Colonic mucosa (tissue), 4 donors: ENCODE results near the gene NCR2. TPM values are rescaled to one million over a fixed set of nuclear protein-coding genes. Genes with fewer than 3 reads are reported as not detected.

Experiments used
- DNase-seq: peaks from one replicate; pipeline ENCODE4 v3.0.0-alpha.2; 2020
- H3K27ac ChIP-seq: fragments of 200-600 bp; one replicate; pipeline ENCODE4 v1.8.0; 2021
- H3K27me3 ChIP-seq: fragments of 200-600 bp; one replicate; pipeline ENCODE4 v1.8.0; 2021
- H3K36me3 ChIP-seq: fragments of 200-600 bp; one replicate; pipeline ENCODE4 v1.8.0; 2021
- H3K4me1 ChIP-seq: fragments of 200-600 bp; one replicate; pipeline ENCODE4 v1.8.0; 2021; ENCODE audit warnings: mild to moderate bottlenecking
- H3K4me3 ChIP-seq: fragments of 200-600 bp; one replicate; pipeline ENCODE4 v1.8.0; 2021
- H3K9ac ChIP-seq, 2 donors: one replicate each; pipeline ENCODE4 v1.7.0; 2013; ENCODE audit warnings: control low read depth in 2 of 2, low read depth in 2 of 2, low read length in 2 of 2
- H3K9me3 ChIP-seq: fragments of 200-600 bp; one replicate; pipeline ENCODE4 v1.8.0; 2021
- intact Hi-C: fragments of 100-400 bp; cut with DNase I; formaldehyde crosslinking; loops from one replicate; pipeline ENCODE4 v1.14.1; 2022
- total RNA-seq, 2 donors: library from RNA; stranded (reverse); fragmentation: NEBNext Ultra II Directional in 1 of 2; extraction: Animal tissue kit (Norgen Biotek cat#: 25700) in 1 of 2; gene quantifications; one replicate each; pipeline ENCODE4 v1.2.1, GENCODE V29; 2021
- TF ChIP-seq, protein P1 (sequence below): fragments of 200-600 bp; IDR thresholded peaks from one replicate; pipeline ENCODE4 v1.8.0; 2022; ENCODE audit warnings: antibody characterized with exemption, mild to moderate bottlenecking
- donor health status: healthy.
- donor health status: DM: no; HTN: no; CAD: no.
- donor health status: DM: no; HTN: no; CAD: no.

NCR2 gene
- total RNA-seq, 2 donors from 2014 or later: not detected

DNA sequence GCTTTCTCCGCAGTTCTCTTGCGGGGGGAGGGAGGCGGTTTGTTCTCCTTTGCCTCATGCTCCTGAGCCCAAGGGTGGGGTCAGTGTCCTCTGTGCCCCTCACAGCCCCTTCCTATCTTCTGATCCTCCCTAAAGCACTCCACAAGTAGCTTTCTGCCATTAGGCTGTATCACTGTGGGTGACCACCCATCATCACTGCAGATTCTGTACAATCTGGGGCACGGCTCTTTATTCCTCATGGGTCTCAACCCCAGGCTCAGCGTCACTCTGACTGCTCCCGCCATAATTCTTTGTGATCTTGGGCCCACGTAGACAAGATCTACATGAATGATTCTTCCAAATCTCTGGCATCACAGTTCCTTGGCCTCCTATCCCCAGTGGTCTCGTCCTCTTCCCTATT lies 10.5 kb downstream of the NCR2 start:
- Histone ChIP-seq H3K4me3 (no peak overlapping the region), H3K36me3 (no peaks in the 10 kb centered on the region), H3K27ac (no peak overlapping the region), H3K4me1 (no peaks in the 10 kb centered on the region), H3K27me3 (no peaks in the 10 kb centered on the region), H3K9me3 (no peaks in the 10 kb centered on the region), H3K9ac (no peak overlapping the region)
- TF ChIP-seq, protein P1, sequence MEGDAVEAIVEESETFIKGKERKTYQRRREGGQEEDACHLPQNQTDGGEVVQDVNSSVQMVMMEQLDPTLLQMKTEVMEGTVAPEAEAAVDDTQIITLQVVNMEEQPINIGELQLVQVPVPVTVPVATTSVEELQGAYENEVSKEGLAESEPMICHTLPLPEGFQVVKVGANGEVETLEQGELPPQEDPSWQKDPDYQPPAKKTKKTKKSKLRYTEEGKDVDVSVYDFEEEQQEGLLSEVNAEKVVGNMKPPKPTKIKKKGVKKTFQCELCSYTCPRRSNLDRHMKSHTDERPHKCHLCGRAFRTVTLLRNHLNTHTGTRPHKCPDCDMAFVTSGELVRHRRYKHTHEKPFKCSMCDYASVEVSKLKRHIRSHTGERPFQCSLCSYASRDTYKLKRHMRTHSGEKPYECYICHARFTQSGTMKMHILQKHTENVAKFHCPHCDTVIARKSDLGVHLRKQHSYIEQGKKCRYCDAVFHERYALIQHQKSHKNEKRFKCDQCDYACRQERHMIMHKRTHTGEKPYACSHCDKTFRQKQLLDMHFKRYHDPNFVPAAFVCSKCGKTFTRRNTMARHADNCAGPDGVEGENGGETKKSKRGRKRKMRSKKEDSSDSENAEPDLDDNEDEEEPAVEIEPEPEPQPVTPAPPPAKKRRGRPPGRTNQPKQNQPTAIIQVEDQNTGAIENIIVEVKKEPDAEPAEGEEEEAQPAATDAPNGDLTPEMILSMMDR: no peak
- intact Hi-C loops: no loop called here
- DNase-seq: no peak

DNA sequence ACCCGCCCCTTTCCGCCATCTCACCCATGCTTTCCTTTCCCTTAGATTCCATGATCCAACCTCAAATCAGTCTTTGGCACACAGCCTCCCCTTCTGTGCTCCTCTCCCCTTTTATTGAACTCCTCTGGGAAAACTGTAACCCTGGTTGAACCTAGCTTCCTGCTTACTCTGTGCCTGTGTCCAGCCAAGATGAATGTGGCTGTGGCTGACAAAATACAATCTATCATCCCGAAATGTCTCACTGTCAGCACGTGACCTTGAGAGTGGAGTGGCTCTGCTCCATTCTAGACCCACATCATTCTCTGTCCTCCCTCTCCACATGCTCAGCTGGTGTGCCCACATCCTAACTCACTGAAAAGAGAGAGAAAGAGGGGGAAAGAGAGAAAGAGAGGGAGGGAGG lies 11.0 kb downstream of the NCR2 start:
- no peaks in the 10 kb centered on the region for H3K27me3 ChIP-seq
- TF ChIP-seq, protein P1: no peak

DNA sequence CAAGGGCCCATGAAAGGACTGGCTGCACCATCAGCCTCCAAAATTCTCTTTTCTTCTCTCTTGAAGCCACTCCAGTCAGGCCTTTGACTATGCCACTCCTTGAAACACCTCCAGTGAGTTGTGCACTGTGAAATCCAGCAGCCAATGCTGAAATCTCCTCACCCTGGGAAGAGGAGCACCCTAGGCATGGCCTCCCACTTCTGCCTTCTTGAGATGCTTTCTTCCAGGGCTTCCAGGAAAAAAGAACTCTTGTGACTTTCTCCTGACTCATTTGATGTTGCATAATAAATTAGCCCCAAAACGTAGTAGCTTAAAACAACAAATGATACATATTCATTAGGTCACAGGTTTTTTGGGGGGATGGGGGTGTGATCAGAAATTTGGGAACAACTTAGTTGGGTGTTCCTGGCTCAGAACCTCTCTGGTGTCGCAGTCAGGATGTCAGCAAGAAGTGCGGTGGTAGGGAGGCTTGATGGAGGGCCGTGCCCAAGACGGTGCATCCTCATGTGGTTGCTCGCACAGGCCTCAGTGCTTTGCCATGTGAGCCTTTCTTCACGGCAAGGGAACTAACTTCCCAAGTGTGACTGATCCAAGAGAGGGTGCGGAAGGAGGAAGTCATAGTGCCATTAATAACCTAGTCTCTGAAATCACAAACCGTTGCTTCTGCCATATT lies 12.1 kb downstream of the NCR2 start:
- Histone ChIP-seq H3K36me3 (no peaks in the 10 kb centered on the region), H3K9me3 (no peaks in the 10 kb centered on the region), H3K9ac (no peak overlapping the region), H3K27ac (no peak overlapping the region), H3K27me3 (no peaks in the 10 kb centered on the region), H3K4me1 (no peaks in the 10 kb centered on the region), H3K4me3 (no peak overlapping the region)
- TF ChIP-seq, protein P1: no peak
- no peak for DNase-seq
- intact Hi-C loops: no loop called here

More for the DNA sequence above, 11.0 kb downstream of the NCR2 start:
- intact Hi-C loops: no loop called here
- no peak overlapping the region for H3K9ac ChIP-seq
- no peaks in the 10 kb centered on the region for H3K4me1 ChIP-seq
- DNase-seq: no peak
- no peaks in the 10 kb centered on the region for H3K36me3 ChIP-seq
- H3K4me3 ChIP-seq: no peak overlapping the region
- H3K9me3 ChIP-seq: no peaks in the 10 kb centered on the region
- no peak overlapping the region for H3K27ac ChIP-seq

DNA sequence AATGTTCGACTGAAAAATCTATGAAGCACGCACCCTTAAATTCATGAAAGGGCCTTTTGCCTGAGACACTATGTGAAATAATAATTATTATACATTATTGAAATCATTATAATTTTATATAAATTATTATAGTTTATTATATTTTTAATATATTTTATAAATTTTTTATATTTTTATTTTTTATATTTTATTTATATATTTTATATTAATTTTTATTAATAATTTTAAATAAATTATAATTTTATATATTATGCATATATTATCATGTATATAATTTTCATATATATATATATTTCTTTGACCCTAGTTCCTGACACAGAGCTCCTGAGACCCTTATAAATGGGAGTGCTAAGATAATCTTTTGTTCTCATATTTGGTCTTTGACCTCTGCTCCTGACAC lies 13.5 kb downstream of the NCR2 start:
- H3K9me3 ChIP-seq: no peaks in the 10 kb centered on the region
- DNase-seq: no peak
- H3K27ac ChIP-seq: no peak overlapping the region
- H3K9ac ChIP-seq: no peak overlapping the region
- H3K4me1 ChIP-seq: no peaks in the 10 kb centered on the region
- no peaks in the 10 kb centered on the region for H3K27me3 ChIP-seq
- TF ChIP-seq, protein P1: no peak
- intact Hi-C loops: no loop called here
- no peaks in the 10 kb centered on the region for H3K36me3 ChIP-seq
- H3K4me3 ChIP-seq: no peak overlapping the region

DNA sequence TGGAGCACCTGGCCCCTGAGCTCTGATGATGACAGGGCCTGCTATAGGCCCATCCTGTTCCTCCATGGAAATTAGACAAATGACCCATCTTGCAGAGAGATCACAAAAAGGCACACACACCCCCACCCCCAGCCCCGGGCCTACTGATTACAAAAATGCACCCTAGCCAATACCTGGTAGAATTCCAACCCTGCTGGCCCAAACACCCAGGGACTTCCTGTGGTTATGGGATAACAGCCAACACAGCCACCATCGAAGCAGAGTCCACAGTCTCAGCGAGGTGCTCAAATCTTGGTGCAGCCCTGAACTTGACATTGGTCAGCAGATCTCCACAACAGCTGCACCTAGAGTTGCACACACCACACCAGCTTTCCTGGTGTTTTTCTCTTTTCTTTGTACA lies 17.0 kb downstream of the NCR2 start:
- TF ChIP-seq, protein P1: no peak
- Histone ChIP-seq H3K4me1 (no peaks in the 10 kb centered on the region), H3K27ac (no peak overlapping the region), H3K4me3 (no peak overlapping the region), H3K9ac (no peak overlapping the region), H3K36me3 (no peaks in the 10 kb centered on the region), H3K27me3 (no peaks in the 10 kb centered on the region), H3K9me3 (no peaks in the 10 kb centered on the region)
- intact Hi-C loops: no loop called here
- no peak for DNase-seq
